AG04450 (cell line): ENCODE measurements around the gene FANK1. TPM values are rescaled to one million over a fixed set of nuclear protein-coding genes. Genes with fewer than 3 reads are reported as not detected.
A peak's percentile ranks its signal among the peaks of the same experiment; 100 is the strongest.
"Not testable (repeated sequence)": the region's sequence is repeated elsewhere in the genome, so short reads cannot be mapped to it uniquely, and the experiment has no call there.

Experiments used
- CTCF ChIA-PET: fragments of 300-600, 350-600 bp; formaldehyde crosslinking; extraction: SDS; loops from one replicate; lab custom pipeline; 2022; ENCODE audit warnings: antibody characterized with exemption, inconsistent platforms; lab: Charles Lee
- POLR2A ChIA-PET: fragments of 350-600 bp; formaldehyde crosslinking; extraction: SDS; loops from one replicate; lab custom pipeline; 2021; ENCODE audit warnings: antibody characterized with exemption, inconsistent platforms; lab: Yijun Ruan, JAX
- DNase-seq: peaks from one replicate; pipeline ENCODE4 v3.0.0-alpha.2; 2011; ENCODE audit warnings: low read depth, low spot score
- H3K27ac ChIP-seq: one replicate; pipeline ENCODE4 v1.5.1; 2012; ENCODE audit warnings: low read depth, low read length, control low read depth
- H3K27me3 ChIP-seq: one replicate; pipeline ENCODE4 v1.6.0; 2012; ENCODE audit warnings: low read length; ENCODE audit not compliant: control insufficient read depth, insufficient read depth
- H3K4me3 ChIP-seq: 2 replicates; pipeline ENCODE4 v1.5.1; 2011; ENCODE audit warnings: mild to moderate bottlenecking, low read depth, low read length, control low read depth
- H3K9me3 ChIP-seq: 2 replicates; pipeline ENCODE4 v1.5.1; 2012; ENCODE audit warnings: low read length; ENCODE audit not compliant: control insufficient read depth, insufficient read depth
- polyA minus RNA-seq: library from RNA; depleted of rRNA, polyadenylated mRNA; stranded (reverse); fragments of >200 nt; gene quantifications from 2 replicates; pipeline ENCODE4 v1.2.3, GENCODE V29; 2011; rRNA and poly(A)+ RNA removed
- polyA plus RNA-seq: library from polyadenylated mRNA; depleted of rRNA; stranded (reverse); fragments of >200 nt; gene quantifications from 2 replicates; pipeline ENCODE4 v1.2.3, GENCODE V29; 2011; rRNA removed
- TF ChIP-seq, protein P1 (sequence below): IDR thresholded peaks from 2 replicates; pipeline ENCODE4 v1.5.1; 2011; ENCODE audit warnings: low read depth, low read length, control low read depth, inconsistent platforms

The FANK1 gene, protein sequence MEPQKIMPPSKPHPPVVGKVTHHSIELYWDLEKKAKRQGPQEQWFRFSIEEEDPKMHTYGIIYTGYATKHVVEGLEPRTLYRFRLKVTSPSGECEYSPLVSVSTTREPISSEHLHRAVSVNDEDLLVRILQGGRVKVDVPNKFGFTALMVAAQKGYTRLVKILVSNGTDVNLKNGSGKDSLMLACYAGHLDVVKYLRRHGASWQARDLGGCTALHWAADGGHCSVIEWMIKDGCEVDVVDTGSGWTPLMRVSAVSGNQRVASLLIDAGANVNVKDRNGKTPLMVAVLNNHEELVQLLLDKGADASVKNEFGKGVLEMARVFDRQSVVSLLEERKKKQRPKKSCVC
- polyA plus RNA-seq (2.8 and 4.0 TPM in 2 replicates), polyA minus RNA-seq (1.7 and 2.8 TPM in 2 replicates)

DNA sequence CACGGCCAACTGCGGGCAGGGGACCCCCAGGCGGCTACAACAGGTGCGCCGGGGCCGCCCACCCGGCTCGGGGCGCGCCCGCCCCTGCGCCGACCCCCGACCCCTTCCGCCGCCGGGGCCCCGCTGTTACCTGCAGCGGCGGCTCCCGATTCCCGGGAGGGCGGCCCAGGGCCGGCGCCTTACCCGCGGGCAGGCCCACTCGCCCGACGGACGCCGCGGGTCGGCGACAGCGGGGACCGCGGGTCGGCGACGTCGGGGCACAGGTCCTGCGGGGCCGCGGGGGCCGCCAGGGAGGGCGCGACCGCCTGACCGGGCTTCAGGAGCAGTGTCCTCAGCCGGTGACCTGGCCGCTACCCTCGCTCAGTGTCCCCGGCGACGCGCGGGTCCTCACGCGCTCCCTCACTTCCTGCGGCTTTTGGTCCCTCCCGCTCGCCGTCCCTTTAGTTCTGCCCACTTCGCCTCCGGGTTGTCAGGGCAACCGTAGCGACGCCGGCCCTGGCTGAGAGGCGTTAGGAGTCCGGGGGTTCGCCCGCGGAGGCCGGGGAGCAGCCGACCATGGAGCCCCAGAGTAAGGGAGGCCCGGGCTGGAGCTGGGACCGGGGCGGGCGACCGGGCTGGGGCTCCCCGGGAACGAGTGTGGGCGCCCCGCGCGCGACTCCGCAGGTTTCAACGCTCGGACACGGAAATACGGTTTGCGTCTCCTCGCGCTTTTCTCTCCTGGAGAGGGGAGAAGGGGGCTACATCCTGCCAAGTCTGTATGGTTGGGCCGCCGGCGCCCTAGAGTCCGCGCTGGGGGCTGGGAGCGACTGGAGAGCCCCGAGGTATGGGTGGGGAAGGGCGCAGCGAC is at the start of gene FANK1:
Gene FANK1, plus strand, starts transcription at position 477 of the 847 bp plus-strand sequence. Its CDS starts 79 bp downstream, at position 556.
- POLR2A ChIA-PET, CTCF ChIA-PET, H3K27me3 ChIP-seq, H3K9me3 ChIP-seq: not testable (repeated sequence)
- Histone ChIP-seq H3K27ac (peak within 1 kb of the TSS; percentile 65), H3K4me3 (peak within 1 kb of the TSS; percentile 73)
- peak; percentile 41 for DNase-seq

DNA sequence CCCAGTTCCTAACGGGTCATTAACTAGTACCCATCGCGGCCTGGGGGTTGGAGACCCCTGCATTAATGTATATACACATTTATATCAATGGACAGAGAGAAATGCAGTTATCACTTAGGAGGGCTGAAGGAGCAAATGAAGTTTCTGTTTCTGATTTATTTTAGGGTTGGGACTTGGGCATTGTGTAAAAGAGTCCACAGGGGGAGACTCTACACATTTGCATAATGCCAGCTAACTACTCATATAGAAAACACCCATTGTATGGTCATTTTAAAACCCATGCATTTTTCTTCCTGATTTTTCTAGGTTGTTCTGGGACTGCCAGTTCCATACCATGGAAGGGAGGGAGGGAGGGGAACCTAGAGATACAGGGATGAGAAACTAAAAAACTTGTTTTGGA is 49.5 kb upstream of the FANK1 start:
- H3K27ac ChIP-seq, result no peak overlapping the region
- CTCF ChIA-PET, result no interaction called here
- H3K4me3 ChIP-seq, result no peak overlapping the region
- POLR2A ChIA-PET, result no interaction called here
- TF ChIP-seq, protein P1, sequence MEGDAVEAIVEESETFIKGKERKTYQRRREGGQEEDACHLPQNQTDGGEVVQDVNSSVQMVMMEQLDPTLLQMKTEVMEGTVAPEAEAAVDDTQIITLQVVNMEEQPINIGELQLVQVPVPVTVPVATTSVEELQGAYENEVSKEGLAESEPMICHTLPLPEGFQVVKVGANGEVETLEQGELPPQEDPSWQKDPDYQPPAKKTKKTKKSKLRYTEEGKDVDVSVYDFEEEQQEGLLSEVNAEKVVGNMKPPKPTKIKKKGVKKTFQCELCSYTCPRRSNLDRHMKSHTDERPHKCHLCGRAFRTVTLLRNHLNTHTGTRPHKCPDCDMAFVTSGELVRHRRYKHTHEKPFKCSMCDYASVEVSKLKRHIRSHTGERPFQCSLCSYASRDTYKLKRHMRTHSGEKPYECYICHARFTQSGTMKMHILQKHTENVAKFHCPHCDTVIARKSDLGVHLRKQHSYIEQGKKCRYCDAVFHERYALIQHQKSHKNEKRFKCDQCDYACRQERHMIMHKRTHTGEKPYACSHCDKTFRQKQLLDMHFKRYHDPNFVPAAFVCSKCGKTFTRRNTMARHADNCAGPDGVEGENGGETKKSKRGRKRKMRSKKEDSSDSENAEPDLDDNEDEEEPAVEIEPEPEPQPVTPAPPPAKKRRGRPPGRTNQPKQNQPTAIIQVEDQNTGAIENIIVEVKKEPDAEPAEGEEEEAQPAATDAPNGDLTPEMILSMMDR, result no peak
- no peak for DNase-seq
- H3K9me3 ChIP-seq, result no peaks in the 10 kb centered on the region
- no peaks in the 10 kb centered on the region for H3K27me3 ChIP-seq

GRCh38 chr10:125848371-125848770 is 48.0 kb upstream of the FANK1 start:
- ChIA-PET POLR2A (no interaction called here), CTCF (no interaction called here)
- no peaks in the 10 kb centered on the region for H3K27me3 ChIP-seq
- H3K27ac ChIP-seq, result no peak overlapping the region
- no peaks in the 10 kb centered on the region for H3K9me3 ChIP-seq
- DNase-seq, result no peak
- no peak overlapping the region for H3K4me3 ChIP-seq
- TF ChIP-seq, protein P1, result no peak

DNA sequence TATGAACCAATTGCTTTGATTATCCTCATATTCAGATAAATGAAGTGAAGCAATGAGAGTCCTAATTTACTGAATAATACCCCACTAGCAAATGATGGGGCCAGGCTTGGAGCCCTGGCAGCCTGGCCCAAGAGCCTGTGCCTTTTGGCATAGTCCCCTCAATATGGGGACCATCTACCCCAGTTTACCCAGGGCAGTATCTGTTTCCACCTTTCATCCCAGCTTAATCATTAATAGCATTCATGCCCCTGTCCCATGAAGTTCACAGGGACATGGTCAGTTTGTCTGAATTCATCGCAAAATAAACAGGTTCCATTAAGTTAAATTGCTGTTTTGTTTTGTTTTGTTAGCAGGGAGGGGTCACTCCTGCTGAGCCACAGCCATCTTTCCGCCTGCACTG is 47.5 kb upstream of the FANK1 start:
- ChIA-PET POLR2A (no interaction called here), CTCF (no interaction called here)
- Histone ChIP-seq H3K4me3 (no peak overlapping the region), H3K27me3 (no peaks in the 10 kb centered on the region), H3K27ac (no peak overlapping the region), H3K9me3 (no peaks in the 10 kb centered on the region)
- no peak for DNase-seq
- TF ChIP-seq, protein P1, result no peak

DNA sequence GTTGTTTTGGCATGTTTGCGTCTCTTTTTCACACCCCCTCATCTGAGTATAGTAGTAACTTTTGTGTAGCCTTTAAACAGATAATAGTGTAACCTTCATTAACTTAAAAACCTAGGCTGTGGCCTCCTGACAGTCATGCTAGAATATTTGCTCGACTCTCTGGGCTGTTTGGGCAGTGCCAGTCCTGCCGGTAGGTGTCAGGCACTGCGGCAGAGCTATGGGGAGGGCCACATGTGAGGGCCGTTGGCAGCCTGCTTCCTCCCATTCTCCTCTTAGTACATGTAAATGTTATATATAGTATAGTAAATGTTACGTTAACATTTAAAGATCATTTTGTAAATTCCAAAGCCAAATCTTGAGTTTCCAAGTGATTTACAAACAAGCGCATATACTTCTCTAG is 46.9 kb upstream of the FANK1 start:
- TF ChIP-seq, protein P1, result no peak
- H3K27me3 ChIP-seq, result no peaks in the 10 kb centered on the region
- DNase-seq, result no peak
- POLR2A ChIA-PET, result no interaction called here
- H3K9me3 ChIP-seq, result no peaks in the 10 kb centered on the region
- CTCF ChIA-PET, result interaction anchor here (0.6 kb wide), 1 partner anchor 1485 kb away, joined by 6 read pairs; no protein-coding TSS in a partner anchor
- H3K27ac ChIP-seq, result no peak overlapping the region
- no peak overlapping the region for H3K4me3 ChIP-seq
